Mesothelial cell of epicardium (in vitro differentiated cells): ENCODE measurements around the gene PELI2. TPM values are rescaled to one million over a fixed set of nuclear protein-coding genes. Genes with fewer than 3 reads are reported as not detected.

Experiments
- DNase-seq, 2 experiments: peaks; one replicate each; pipeline ENCODE4 v3.0.0; 2021; ENCODE audit warnings: low spot score in 2 of 2; ENCODE audit not compliant: unreplicated experiment in 2 of 2
- H3K27ac Mint-ChIP-seq: 2 replicates; pipeline ENCODE4 v1.8.0; 2021; ENCODE audit warnings: mixed read lengths
- H3K27me3 Mint-ChIP-seq: 2 replicates; pipeline ENCODE4 v1.8.0; 2021; ENCODE audit warnings: low read depth, mixed read lengths
- H3K36me3 Mint-ChIP-seq: 2 replicates; pipeline ENCODE4 v1.8.0; 2021; ENCODE audit warnings: mixed read lengths
- H3K4me1 Mint-ChIP-seq: 2 replicates; pipeline ENCODE4 v1.8.0; 2021; ENCODE audit warnings: mixed read lengths
- H3K4me3 Mint-ChIP-seq: 2 replicates; pipeline ENCODE4 v1.8.0; 2021; ENCODE audit warnings: mild to moderate bottlenecking, moderate library complexity, mixed read lengths
- H3K9me3 Mint-ChIP-seq: 2 replicates; pipeline ENCODE4 v1.8.0; 2021; ENCODE audit warnings: mixed read lengths
- CTCF ChIP-seq: fragments of 200-600 bp; sonication (generic); IDR thresholded peaks from one replicate; pipeline ENCODE4 v1.5.0; 2021; ENCODE audit warnings: antibody characterized with exemption; ENCODE audit not compliant: unreplicated experiment
- total RNA-seq: library from RNA; stranded (reverse); gene quantifications from 3 replicates; pipeline ENCODE4 v1.2.1, GENCODE V29; 2021

Gene PELI2
- total RNA-seq, 1 donor from 2014 or later, result 10.0 TPM

GRCh38 chr14:56187736-56188135 lies 69.5 kb downstream of the PELI2 start:
- no peak for TF ChIP-seq CTCF
- no peaks in the 10 kb centered on the region for H3K9me3 Mint-ChIP-seq
- no peak for DNase-seq
- no peaks in the 10 kb centered on the region for H3K36me3 Mint-ChIP-seq
- no peaks in the 10 kb centered on the region for H3K4me1 Mint-ChIP-seq
- H3K27me3 Mint-ChIP-seq, result no peaks in the 10 kb centered on the region
- no peak overlapping the region for H3K27ac Mint-ChIP-seq
- no peak overlapping the region for H3K4me3 Mint-ChIP-seq

GRCh38 chr14:56189307-56189706 lies 71.1 kb downstream of the PELI2 start:
- Mint-ChIP-seq H3K4me1 (no peaks in the 10 kb centered on the region), H3K36me3 (no peaks in the 10 kb centered on the region), H3K27ac (no peak overlapping the region), H3K9me3 (no peaks in the 10 kb centered on the region), H3K27me3 (no peaks in the 10 kb centered on the region), H3K4me3 (no peak overlapping the region)
- DNase-seq, result no peak
- no peak for TF ChIP-seq CTCF

GRCh38 chr14:56193347-56193746 lies 75.1 kb downstream of the PELI2 start:
- Mint-ChIP-seq H3K27me3 (no peaks in the 10 kb centered on the region), H3K4me3 (no peak overlapping the region), H3K36me3 (no peaks in the 10 kb centered on the region), H3K9me3 (no peaks in the 10 kb centered on the region), H3K4me1 (no peaks in the 10 kb centered on the region), H3K27ac (no peak overlapping the region)
- no peak for DNase-seq
- no peak for TF ChIP-seq CTCF

DNA sequence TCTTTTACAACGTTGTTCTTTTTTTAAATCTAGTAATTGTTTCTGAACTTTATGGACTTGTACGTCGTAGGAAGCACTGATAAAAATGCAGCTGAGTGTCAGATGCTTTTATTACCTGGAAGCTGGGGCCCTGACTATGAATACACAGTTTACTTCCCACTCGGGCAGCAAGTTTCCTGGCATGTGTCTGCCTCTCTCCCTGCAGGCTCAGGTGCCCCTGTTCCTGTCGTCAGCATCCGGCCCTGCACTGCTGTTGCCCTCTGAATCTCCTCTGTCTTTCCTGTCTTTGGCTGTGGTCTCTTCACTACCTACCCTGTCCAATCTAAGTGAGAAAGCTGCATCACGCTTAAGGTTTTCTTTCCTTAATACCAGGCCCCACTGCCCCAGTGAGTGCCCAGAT lies 75.8 kb downstream of the PELI2 start:
- Mint-ChIP-seq H3K4me1 (no peaks in the 10 kb centered on the region), H3K27me3 (no peaks in the 10 kb centered on the region), H3K4me3 (no peak overlapping the region), H3K27ac (no peak overlapping the region), H3K9me3 (no peaks in the 10 kb centered on the region), H3K36me3 (no peaks in the 10 kb centered on the region)
- DNase-seq, result no peak
- no peak for TF ChIP-seq CTCF

DNA sequence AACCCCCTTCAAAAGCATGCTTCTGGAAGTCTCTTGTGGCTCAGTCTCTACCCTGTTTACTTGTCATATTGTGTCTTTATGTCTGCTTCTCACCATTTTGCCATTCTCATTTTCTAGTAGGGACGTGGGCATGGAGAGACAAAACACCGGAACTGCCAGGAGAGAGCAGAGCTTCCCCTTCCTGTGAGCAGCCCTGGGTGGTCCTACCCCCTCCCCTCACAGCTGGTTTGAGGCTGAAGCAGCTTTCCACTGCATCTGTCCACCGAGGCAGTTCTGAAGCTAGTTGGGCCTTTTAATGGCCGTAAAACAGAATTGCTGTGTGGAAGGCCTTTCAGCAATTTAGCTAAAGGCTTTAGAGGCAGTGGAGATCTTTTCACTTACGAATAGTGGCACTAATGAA lies 77.0 kb downstream of the PELI2 start:
- no peaks in the 10 kb centered on the region for H3K4me1 Mint-ChIP-seq
- TF ChIP-seq CTCF, result no peak
- no peaks in the 10 kb centered on the region for H3K36me3 Mint-ChIP-seq
- no peak overlapping the region for H3K27ac Mint-ChIP-seq
- H3K4me3 Mint-ChIP-seq, result no peak overlapping the region
- H3K27me3 Mint-ChIP-seq, result no peaks in the 10 kb centered on the region
- H3K9me3 Mint-ChIP-seq, result no peaks in the 10 kb centered on the region
- no peak for DNase-seq

- H3K4me3 Mint-ChIP-seq, result no peak overlapping the region
Observed at GRCh38 chr14:56195704-56196103, 77.5 kb downstream of the PELI2 start.

More at GRCh38 chr14:56195704-56196103, 77.5 kb downstream of the PELI2 start:
- no peaks in the 10 kb centered on the region for H3K36me3 Mint-ChIP-seq
- TF ChIP-seq CTCF, result no peak
- H3K9me3 Mint-ChIP-seq, result no peaks in the 10 kb centered on the region
- DNase-seq, result no peak
- no peaks in the 10 kb centered on the region for H3K4me1 Mint-ChIP-seq
- no peak overlapping the region for H3K27ac Mint-ChIP-seq
- no peaks in the 10 kb centered on the region for H3K27me3 Mint-ChIP-seq
